D721Med (cell line): ENCODE results near the gene ATP8A2.

Experiments
- DNase-seq: peaks from one replicate; pipeline ENCODE4 v3.0.0; 2011; ENCODE audit warnings: low spot score; ENCODE audit not compliant: insufficient read length
- FAIRE-seq: peaks from 2 replicates; lab custom pipeline; 2011; peaks lifted over from hg19 to GRCh38; lab: Jason Lieb, UNC
- TF ChIP-seq, protein P1 (sequence below): IDR thresholded peaks from 2 replicates; pipeline ENCODE4 v1.5.1; 2012; ENCODE audit warnings: mild to moderate bottlenecking, control low read depth; ENCODE audit not compliant: insufficient read depth; ENCODE audit errors: missing control alignments

ATP8A2 gene

GRCh38 chr13:25756912-25757311, 385.1 kb downstream of the ATP8A2 start:
- no peak for FAIRE-seq
- TF ChIP-seq, protein P1, sequence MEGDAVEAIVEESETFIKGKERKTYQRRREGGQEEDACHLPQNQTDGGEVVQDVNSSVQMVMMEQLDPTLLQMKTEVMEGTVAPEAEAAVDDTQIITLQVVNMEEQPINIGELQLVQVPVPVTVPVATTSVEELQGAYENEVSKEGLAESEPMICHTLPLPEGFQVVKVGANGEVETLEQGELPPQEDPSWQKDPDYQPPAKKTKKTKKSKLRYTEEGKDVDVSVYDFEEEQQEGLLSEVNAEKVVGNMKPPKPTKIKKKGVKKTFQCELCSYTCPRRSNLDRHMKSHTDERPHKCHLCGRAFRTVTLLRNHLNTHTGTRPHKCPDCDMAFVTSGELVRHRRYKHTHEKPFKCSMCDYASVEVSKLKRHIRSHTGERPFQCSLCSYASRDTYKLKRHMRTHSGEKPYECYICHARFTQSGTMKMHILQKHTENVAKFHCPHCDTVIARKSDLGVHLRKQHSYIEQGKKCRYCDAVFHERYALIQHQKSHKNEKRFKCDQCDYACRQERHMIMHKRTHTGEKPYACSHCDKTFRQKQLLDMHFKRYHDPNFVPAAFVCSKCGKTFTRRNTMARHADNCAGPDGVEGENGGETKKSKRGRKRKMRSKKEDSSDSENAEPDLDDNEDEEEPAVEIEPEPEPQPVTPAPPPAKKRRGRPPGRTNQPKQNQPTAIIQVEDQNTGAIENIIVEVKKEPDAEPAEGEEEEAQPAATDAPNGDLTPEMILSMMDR: no peak
- DNase-seq: no peak

- FAIRE-seq (no peak), DNase-seq (no peak)
- TF ChIP-seq, protein P1: no peak
Measured at GRCh38 chr13:25761041-25761440, 389.3 kb downstream of the ATP8A2 start.

DNA sequence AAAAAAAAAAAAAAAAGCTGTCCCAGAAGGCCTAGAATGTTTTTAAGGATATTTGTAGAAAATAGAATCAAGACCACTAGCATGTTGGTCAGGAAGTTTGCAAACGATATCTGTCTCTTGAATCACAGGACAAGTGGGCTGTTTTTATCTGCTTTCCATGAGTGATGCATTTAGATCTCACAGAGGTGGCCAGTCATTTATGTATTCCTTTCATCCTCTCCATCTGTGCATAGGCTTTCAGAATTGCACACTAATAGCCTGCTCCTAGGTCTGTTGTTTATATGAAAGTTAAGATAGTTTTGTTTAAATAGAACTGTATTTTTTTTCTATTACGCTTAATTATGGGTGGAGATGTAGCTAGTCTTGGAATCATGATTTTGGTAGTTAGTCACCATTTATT, 390.5 kb downstream of the ATP8A2 start:
- no peak for FAIRE-seq
- TF ChIP-seq, protein P1: no peak
- no peak for DNase-seq

DNA sequence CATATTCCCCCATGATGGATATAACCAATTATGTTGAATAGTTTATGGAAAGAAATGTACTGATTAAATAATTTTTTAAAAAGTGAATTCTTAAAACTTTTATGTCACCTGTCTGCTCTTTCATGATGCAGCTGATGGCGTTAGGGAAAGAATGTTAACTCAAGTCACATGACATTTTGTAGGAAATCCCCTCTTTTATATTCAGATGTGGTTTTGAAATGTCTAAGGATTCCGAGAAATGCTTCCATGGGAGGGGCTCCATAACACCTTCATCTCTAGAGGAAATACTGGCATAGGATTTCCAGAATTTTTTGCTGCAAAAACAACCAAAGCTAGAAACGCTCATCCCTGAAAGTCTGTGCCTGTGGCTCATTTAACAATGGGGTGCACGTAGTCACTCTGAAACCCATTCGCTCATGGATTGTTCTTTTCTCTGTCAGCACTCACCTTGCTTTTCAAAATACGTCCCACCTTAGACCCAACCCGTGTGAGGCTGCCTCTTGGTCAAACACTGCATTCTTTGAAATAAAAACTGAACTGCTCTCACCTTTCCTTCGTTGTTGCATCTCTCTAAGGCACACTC, 391.1 kb downstream of the ATP8A2 start:
- DNase-seq (no peak), FAIRE-seq (no peak)
- TF ChIP-seq, protein P1: no peak

- TF ChIP-seq, protein P1: no peak
- FAIRE-seq (no peak), DNase-seq (no peak)
Measured at GRCh38 chr13:25764378-25764777, 392.6 kb downstream of the ATP8A2 start.

DNA sequence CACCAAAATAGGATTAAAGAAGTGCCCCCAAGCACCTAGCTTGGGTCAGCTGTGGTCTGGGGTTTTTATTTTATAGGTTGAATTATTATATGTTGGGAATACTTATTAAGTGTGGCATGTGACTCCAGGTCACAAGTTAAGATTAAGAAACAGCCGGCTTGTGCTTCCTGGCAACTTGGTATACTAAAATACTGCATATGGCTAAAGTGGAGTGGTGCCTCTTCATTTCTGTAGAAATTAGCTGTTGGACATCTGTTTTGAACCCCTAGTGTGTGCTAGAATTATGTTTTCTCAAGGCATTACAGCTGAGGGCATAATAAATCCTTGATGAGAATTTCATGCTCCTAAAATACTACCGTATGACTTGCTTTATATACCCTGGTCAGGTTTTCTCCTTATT, 393.5 kb downstream of the ATP8A2 start:
- FAIRE-seq: no peak
- no peak for DNase-seq
- TF ChIP-seq, protein P1: no peak

- DNase-seq: no peak
- no peak for FAIRE-seq
- TF ChIP-seq, protein P1: no peak
Measured at GRCh38 chr13:25766576-25766975, 394.8 kb downstream of the ATP8A2 start.
